Esophagus squamous epithelium (tissue), 5 donors: ENCODE measurements around the gene RUNDC3A. TPM values are rescaled to one million over a fixed set of nuclear protein-coding genes. Genes with fewer than 3 reads are reported as not detected.
A peak's percentile ranks its signal among the peaks of the same experiment; 100 is the strongest.

Experiments used
- DNase-seq: peaks from one replicate; lab custom pipeline; 2025; lab: John Stamatoyannopoulos, UW
- H3K27ac ChIP-seq, 4 donors: fragments of 200-600 bp; sonication (generic); one replicate each; pipeline ENCODE4 v1.5.1; 2016 to 2019; ENCODE audit warnings: mild to moderate bottlenecking in 1 of 4
- H3K27me3 ChIP-seq, 4 donors: fragments of 200-600 bp; sonication (generic); 1 replicate in 3 of 4; 2 replicates in 1 of 4; pipeline versions ENCODE4 v1.5.1 to v1.6.0; 2017 to 2021; ENCODE audit warnings: antibody characterized with exemption in 1 of 4
- H3K36me3 ChIP-seq, 3 donors: fragments of 200-600 bp; sonication (generic); one replicate each; pipeline ENCODE4 v1.5.1; 2016 to 2019
- H3K4me1 ChIP-seq, 3 donors: fragments of 200-600 bp; sonication (generic); one replicate each; pipeline ENCODE4 v1.5.1; 2017 to 2019
- H3K4me3 ChIP-seq, 4 donors: fragments of 200-600 bp; sonication (generic); 1 replicate in 3 of 4; 2 replicates in 1 of 4; pipeline ENCODE4 v1.5.1; 2016 to 2019; ENCODE audit warnings: mild to moderate bottlenecking in 2 of 4, moderate library complexity in 1 of 4
- H3K9me3 ChIP-seq, 3 donors: fragments of 200-600 bp; sonication (generic); one replicate each; pipeline ENCODE4 v1.5.1; 2016 to 2019
- CTCF ChIP-seq, 6 experiments: fragments of 450-650 bp in 4 of 6; fragments of 200-600 bp in 2 of 6; sonication (generic) in 2 of 6; IDR thresholded peaks; one replicate each; pipeline ENCODE4 v1.5.1; 2016 to 2019; ENCODE audit warnings: antibody characterized with exemption in 6 of 6, mild to moderate bottlenecking in 4 of 6, moderate library complexity in 4 of 6
- POLR2A ChIP-seq, 4 donors: fragments of 450-650 bp; IDR thresholded peaks; one replicate each; pipeline ENCODE4 v1.6.1; 2017; ENCODE audit warnings: antibody characterized with exemption in 4 of 4, mild to moderate bottlenecking in 4 of 4, moderate library complexity in 3 of 4
- WGBS, 2 donors: methylation state at CpG; one replicate each; pipeline ENCODE4 v1.1.5; 2018; 5-methylcytosine and 5-hydroxymethylcytosine counted together
- intact Hi-C: fragments of 100-400 bp; cut with DNase I; formaldehyde crosslinking; loops from one replicate; pipeline ENCODE4 v1.15.0; 2022
- total RNA-seq, 4 donors: library from RNA; depleted of rRNA; stranded (reverse); fragments of >200 nt; gene quantifications; one replicate each; pipeline ENCODE4 v1.1.0, GENCODE V29; 2016
- donor health status: DM: yes; HTN: yes; CAD: no.

RUNDC3A gene
- total RNA-seq, 4 donors from 2014 or later = 0.23 to 1.1 (median 0.81) TPM

- WGBS, 2 donors = 40 to 55% methylated on average over 2 to 3 of the region's 3 CpGs
- H3K36me3 ChIP-seq = no peaks in the 10 kb centered on the region
- no peak for TF ChIP-seq POLR2A (IDR thresholded peaks at IDR 0.05)
- no peak for TF ChIP-seq CTCF (IDR thresholded peaks at IDR 0.05)
- peaks cover 0 to 29% (median 0%) of the 10 kb centered on the region in 4 donors for H3K27me3 ChIP-seq
- no peak overlapping the region for H3K4me3 ChIP-seq
- no peak overlapping the region for H3K27ac ChIP-seq
- H3K4me1 ChIP-seq = no peaks in the 10 kb centered on the region
- DNase-seq = no peak
- no peaks in the 10 kb centered on the region for H3K9me3 ChIP-seq
- intact Hi-C loops = no loop called here
Observed at GRCh38 chr17:44297975-44298374, 10.4 kb upstream of the RUNDC3A start.

- Histone ChIP-seq H3K27me3 (peaks cover 0 to 46% (median 0%) of the 10 kb centered on the region in 4 donors), H3K36me3 (no peaks in the 10 kb centered on the region), H3K4me1 (peaks cover 19 to 25% (median 22%) of the 10 kb centered on the region in 3 donors), H3K27ac (no peak overlapping the region), H3K4me3 (no peak overlapping the region), H3K9me3 (no peaks in the 10 kb centered on the region)
- DNase-seq = no peak
- intact Hi-C loops = no loop called here
- TF ChIP-seq POLR2A (IDR thresholded peaks at IDR 0.05) (no peak), CTCF (IDR thresholded peaks at IDR 0.05) (no peak)
Observed at GRCh38 chr17:44304651-44305050, 3.8 kb upstream of the RUNDC3A start.

- Histone ChIP-seq H3K36me3 (no peaks in the 10 kb centered on the region), H3K27me3 (peaks cover 0 to 39% (median 0%) of the 10 kb centered on the region in 4 donors), H3K4me1 (peaks cover 19 to 27% (median 24%) of the 10 kb centered on the region in 3 donors), H3K27ac (peak overlapping the region in 3 of 4 donors; percentile 57 to 70 (median 67)), H3K4me3 (peak overlapping the region; percentile 23 to 69 (median 48)), H3K9me3 (no peaks in the 10 kb centered on the region)
- no peak for DNase-seq
- intact Hi-C loops = no loop called here
- WGBS, 2 donors = 0 to 10% methylated on average over 9 to 10 of the region's 26 CpGs
- TF ChIP-seq POLR2A (IDR thresholded peaks at IDR 0.05) (no peak), CTCF (IDR thresholded peaks at IDR 0.05) (no peak)
Observed at GRCh38 chr17:44307387-44308186, 814 bp upstream of the RUNDC3A start.

GRCh38 chr17:44308865-44309264 lies 464 bp downstream of the RUNDC3A start:
- no peak for DNase-seq

More at GRCh38 chr17:44308865-44309264, 464 bp downstream of the RUNDC3A start:
- Histone ChIP-seq H3K27me3 (peaks cover 0 to 51% (median 0%) of the 10 kb centered on the region in 4 donors), H3K4me3 (peak overlapping the region; percentile 23 to 69 (median 48)), H3K4me1 (peaks cover 19 to 27% (median 24%) of the 10 kb centered on the region in 3 donors), H3K27ac (no peak overlapping the region), H3K36me3 (no peaks in the 10 kb centered on the region), H3K9me3 (no peaks in the 10 kb centered on the region)
- TF ChIP-seq POLR2A (IDR thresholded peaks at IDR 0.05) (no peak), CTCF (IDR thresholded peaks at IDR 0.05) (no peak)
- intact Hi-C loops = no loop called here
- 0 to 3% methylated on average over 5 to 12 of the region's 15 CpGs for WGBS, 2 donors
